Myocyte (in vitro differentiated cells): Measurements from ENCODE around the gene EIF3A. TPM values are rescaled to one million over a fixed set of nuclear protein-coding genes. Genes with fewer than 3 reads are reported as not detected.
A peak's percentile ranks its signal among the peaks of the same experiment; 100 is the strongest.
"Not testable (repeated sequence)": the region's sequence is repeated elsewhere in the genome, so short reads cannot be mapped to it uniquely, and the experiment has no call there.

Source experiments
- DNase-seq: peaks from one replicate; pipeline ENCODE4 v3.0.0-alpha.2; 2012; ENCODE audit warnings: low read depth
- polyA plus RNA-seq: library from polyadenylated mRNA; unstranded; fragments of >200 nt; gene quantifications from one replicate; pipeline ENCODE4 v1.2.1, GENCODE V29; 2012; ENCODE audit warnings: missing spikeins
- total RNA-seq: library from RNA; depleted of rRNA; stranded (reverse); fragments of >200 nt; gene quantifications from 2 replicates; pipeline ENCODE4 v1.2.3, GENCODE V29; 2014

The EIF3A gene
- 147 and 169 TPM in 2 replicates for total RNA-seq
- polyA plus RNA-seq = 76.5 TPM

GRCh38 chr10:119080521-119081259, at the start of gene EIF3A:
Gene EIF3A (minus strand): TSS chr10:119080817. CDS start chr10:119080676, 141 bp downstream.
- peak; percentile 90 for DNase-seq

DNA sequence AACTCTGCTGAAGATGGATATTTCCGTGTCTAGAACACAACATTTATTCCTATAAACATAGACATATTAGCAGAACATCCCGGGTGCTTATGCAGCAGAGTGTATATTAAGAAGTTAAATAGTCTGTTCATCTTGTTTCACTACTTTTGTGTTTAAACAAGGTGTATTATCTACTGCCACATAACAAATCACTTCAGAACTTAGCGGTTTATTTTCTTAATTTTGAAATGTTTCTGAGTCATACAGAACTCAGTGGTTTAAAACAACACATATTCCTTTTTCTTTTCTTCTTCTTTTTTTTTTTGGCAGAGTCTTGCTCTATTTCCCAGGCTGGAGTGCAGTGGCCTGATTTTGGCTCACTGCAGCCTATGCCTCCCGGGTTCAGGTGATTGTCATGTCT, 49.1 kb upstream of the EIF3A start:
- DNase-seq = no peak

GRCh38 chr10:119125942-119126341, 45.3 kb upstream of the EIF3A start:
- DNase-seq = no peak

DNA sequence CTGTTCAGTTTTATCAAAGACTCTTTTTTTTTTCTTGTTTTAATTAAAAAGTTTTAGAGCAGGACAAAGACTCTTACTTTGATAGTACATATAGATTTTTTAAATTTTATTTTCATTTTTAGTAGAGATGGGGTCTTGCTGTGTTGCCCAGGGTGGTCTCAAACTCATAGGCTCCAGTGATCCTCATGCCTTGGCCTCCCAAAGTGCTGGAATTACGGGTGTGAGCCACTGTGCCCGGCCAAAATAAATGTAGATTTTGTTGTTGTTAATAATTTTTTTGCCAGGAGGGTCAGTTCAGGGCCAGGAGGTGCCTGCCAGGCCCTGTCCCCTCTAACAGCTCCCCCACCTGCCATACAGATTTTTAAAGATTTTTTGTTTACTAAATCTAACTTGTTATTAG, 40.3 kb upstream of the EIF3A start:
- DNase-seq = no peak

DNA sequence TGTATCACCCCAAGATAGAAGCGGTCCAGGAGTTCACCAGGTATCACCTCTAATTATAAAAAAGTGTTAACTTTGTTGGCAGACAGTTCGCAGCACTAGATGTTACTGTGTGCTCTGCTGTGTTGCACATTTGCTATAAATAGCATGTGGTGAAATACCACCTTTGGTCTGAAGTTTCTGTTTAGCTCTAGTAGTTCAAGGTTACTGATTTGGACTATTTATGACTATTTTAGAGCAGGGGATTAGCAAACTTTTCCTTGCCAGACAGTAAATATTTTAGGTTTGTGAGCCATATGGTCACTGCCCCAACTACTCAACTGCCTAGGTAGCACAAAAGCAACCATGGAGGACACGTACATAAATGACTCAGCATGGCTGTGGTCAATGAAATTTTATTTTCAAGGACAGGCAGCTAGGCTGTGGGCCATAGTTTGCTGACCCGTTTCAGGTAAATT, 39.8 kb upstream of the EIF3A start:
- peak; percentile 45 for DNase-seq

DNA sequence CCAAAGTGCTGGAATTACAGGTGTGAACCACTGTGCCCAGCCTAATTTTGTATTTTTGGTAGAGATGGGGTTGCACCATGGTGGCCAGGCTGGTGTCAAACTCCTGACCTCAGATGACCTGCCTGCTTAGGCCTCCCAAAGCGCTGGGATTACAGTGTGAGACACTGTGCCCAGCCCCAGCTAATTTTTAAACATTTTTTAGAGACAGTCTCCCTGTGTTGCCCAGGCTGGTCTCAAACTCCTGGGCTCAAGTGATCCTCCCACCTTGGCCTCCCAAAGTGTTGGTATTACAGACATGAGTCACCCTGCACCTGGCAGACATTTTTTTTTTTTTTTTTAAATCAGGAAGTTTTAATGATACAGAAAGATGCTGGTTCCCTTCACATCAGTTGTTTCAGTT, 38.8 kb upstream of the EIF3A start:
- DNase-seq = no peak

- DNase-seq = peak; percentile 79
Measured at GRCh38 chr10:119118231-119118630, 37.6 kb upstream of the EIF3A start.

GRCh38 chr10:119116326-119116951, 35.8 kb upstream of the EIF3A start:
- no peak for DNase-seq

DNA sequence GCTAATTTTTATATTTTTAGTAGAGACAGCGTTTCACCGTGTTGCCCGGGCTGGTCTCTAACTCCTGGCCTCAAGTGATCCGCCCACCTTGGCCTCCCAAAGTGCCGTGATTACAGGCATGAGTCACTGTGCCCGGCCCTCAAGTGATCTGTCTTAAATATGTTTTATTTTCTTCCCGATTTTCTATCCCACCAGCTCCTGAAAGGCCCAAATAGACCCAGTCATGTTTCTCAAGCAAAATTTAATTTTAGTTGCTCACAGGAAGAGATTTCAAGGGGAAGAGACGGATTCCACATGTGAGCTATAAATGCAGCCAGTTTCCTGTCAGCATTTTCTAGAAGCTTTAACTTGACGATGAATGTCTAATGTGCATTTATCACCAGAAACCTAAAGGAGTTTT, 35.3 kb upstream of the EIF3A start:
- DNase-seq = no peak

- DNase-seq = no peak
Measured at GRCh38 chr10:119113751-119114732, 33.4 kb upstream of the EIF3A start.

- DNase-seq = no peak
Measured at GRCh38 chr10:119112056-119112455, 31.4 kb upstream of the EIF3A start.

- DNase-seq = not testable (repeated sequence)
Measured at GRCh38 chr10:119107771-119108170, 27.2 kb upstream of the EIF3A start.

DNA sequence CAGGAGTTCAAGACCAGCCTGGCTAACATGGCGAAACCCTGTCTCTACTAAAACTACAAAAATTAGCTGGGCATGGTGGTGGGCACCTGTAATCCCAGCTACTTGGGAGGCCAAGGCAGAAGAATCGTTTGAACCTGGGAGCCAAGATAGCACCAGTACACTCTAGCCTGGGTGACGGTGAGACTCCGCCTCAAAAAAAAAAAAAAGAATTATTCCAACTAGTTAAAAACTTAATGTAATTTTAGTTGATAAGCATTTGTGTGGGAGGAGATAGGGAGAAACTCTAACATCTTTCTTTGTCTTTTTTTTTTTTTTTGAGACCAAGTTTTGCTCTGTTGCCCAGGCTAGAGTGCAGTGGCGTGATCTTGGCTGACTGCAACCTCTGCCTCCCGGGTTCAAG, 26.5 kb upstream of the EIF3A start:
- not testable (repeated sequence) for DNase-seq

GRCh38 chr10:119105899-119106298, 25.3 kb upstream of the EIF3A start:
- DNase-seq = not testable (repeated sequence)

DNA sequence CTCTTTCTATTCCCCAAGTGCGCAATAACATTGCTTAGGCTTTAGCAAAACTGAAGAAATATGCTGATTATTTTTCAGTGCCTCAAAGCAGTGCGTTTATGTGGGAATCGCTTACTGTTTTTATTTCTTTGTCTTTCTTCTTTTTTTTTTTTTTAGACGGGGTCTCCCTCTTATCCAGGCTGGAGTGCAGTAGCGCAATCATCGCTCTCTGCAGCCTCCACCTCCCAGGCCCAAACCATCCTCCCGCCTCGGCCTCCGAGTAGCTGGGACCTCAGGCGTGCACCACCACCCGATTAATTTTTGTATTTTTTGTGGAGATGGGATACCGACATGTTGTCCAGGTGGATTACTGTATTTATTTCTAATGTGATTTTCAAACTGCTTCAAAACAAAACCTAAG, 24.5 kb upstream of the EIF3A start:
- no peak for DNase-seq

DNA sequence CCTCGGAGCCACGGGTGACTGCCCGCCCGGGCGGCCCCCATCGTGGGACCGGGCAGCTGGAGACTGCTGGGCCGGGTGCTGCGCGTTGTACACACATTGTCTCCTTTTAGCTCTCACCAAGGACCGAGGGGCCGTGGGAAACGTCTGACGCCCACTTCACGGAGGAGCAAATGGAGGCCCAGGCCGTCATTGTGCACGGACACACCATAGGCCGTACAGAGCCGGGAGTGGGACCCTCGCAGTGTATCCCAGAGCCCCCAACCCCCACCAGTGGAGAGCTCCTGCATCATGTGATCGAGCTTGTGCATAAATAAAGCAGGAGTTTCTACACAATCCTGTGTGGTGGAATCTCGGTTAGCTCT, 24.0 kb upstream of the EIF3A start:
- peak; percentile 23 for DNase-seq

DNA sequence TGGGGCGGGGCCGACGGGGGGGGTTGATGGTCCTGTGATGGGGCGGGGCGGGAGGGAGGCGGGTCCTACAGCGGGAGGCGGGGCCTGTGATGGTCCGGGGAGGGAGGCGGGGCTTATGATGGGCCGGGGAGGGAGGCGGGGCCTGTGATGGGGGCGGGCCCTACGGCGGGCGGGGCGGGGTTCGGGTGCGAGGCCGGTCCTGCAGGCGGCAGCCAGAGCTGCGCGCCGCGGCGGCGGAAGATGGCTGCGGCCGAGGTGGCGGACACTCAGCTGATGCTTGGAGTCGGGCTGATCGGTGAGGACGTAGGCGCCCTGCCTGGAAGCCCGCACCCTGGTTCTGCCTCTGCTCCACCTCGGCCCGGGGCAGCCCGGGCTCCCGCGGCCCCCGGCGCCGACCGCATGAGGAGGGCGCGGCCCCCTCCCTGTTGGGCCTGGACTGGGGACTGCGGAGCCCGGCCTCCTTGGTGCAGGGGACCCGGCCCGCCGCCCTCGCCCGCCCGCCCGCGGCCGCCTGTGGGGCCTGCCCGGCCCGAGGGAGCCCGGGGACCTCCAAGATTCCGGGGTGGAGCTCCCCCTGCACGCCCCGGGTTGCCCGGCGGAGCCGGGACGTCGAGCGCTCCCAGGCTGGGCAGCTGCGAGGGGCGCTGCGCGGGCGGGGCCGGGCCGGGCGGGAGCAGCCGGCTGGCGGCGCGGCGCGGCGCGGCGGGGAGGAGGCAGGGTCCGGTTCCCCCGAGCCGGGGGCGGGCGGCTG, 23.5 kb upstream of the EIF3A start, which contains the start of gene DENND10:
Gene DENND10 (plus strand): TSS at position 211 of the 751 bp plus-strand sequence. CDS start 30 bp downstream, at position 241.
- DNase-seq = peak; percentile 76

DNA sequence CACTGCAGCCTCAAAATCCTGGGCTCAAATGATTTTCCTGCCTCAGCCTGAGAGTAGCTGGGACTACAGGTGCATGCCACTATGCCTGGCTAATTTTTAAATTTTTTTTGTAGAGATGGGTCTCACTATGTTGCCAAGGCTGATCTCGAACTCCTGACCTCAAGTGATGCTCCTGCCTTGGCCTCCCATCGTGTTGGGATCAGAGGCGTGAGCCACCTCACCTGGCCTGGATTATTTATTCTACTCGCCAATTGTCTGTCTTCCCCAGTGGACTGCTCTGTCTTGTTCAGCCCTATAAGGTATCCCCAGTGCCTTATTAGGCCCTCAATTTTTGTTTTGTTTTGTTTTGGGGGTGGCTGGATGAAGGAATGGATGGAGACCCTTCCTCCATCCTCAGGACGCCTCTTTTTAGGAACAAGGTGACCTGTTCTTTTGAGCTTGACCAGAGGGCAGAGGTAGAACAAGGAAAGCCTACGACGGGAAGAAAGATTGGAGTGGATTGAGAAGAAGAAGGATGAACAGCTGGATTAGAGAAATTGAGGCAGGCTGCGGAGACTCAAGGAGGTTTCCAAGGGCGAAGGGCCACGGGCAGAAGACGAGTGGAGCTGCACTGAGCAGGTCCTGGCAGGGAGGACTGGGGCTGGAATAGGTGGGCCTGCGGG, 22.8 kb upstream of the EIF3A start:
- no peak for DNase-seq

- DNase-seq = no peak
Measured at GRCh38 chr10:119101366-119102098, 20.9 kb upstream of the EIF3A start.
